SIG-M5 treated with dmso at 0.1 percent for 504 hours (cell line): ENCODE results near the gene ZFYVE21.

Experiments used
- DNase-seq: peaks from one replicate; lab custom pipeline; 2025; ENCODE audit not compliant: unreplicated experiment; lab: John Stamatoyannopoulos, UW

ZFYVE21 gene

GRCh38 chr14:103721334-103722120 lies 5.9 kb downstream of the ZFYVE21 start:
- DNase-seq = no peak

GRCh38 chr14:103723748-103724081 lies 8.1 kb downstream of the ZFYVE21 start:
- no peak for DNase-seq

- no peak for DNase-seq
Measured at GRCh38 chr14:103724116-103724515, 8.5 kb downstream of the ZFYVE21 start.

GRCh38 chr14:103725001-103725682 lies 9.5 kb downstream of the ZFYVE21 start:
- no peak for DNase-seq

GRCh38 chr14:103725739-103726395 lies 10.3 kb downstream of the ZFYVE21 start:
- DNase-seq = no peak

GRCh38 chr14:103726474-103726873 lies 10.9 kb downstream of the ZFYVE21 start:
- DNase-seq = no peak

GRCh38 chr14:103727313-103727980 lies 11.8 kb downstream of the ZFYVE21 start:
- DNase-seq = no peak

- no peak for DNase-seq
Measured at GRCh38 chr14:103728141-103728540, 12.5 kb downstream of the ZFYVE21 start.

- DNase-seq = no peak
Measured at GRCh38 chr14:103728721-103729120, 13.1 kb downstream of the ZFYVE21 start.

- DNase-seq = no peak
Measured at GRCh38 chr14:103729496-103730448, 14.2 kb downstream of the ZFYVE21 start.

GRCh38 chr14:103730490-103731035 lies 15.0 kb downstream of the ZFYVE21 start:
- no peak for DNase-seq

GRCh38 chr14:103731481-103731880 lies 15.9 kb downstream of the ZFYVE21 start:
- no peak for DNase-seq

- no peak for DNase-seq
Measured at GRCh38 chr14:103731916-103732867, 16.6 kb downstream of the ZFYVE21 start.

- no peak for DNase-seq
Measured at GRCh38 chr14:103732868-103733620, 17.4 kb downstream of the ZFYVE21 start.

GRCh38 chr14:103733651-103734050 lies 18.0 kb downstream of the ZFYVE21 start:
- no peak for DNase-seq

- no peak for DNase-seq
Measured at GRCh38 chr14:103734081-103734888, 18.7 kb downstream of the ZFYVE21 start.

GRCh38 chr14:103735022-103735421 lies 19.4 kb downstream of the ZFYVE21 start:
- no peak for DNase-seq

- no peak for DNase-seq
Measured at GRCh38 chr14:103735439-103735814, 19.8 kb downstream of the ZFYVE21 start.
